HG03342 (cell line): ENCODE results near the gene EDN2.
A peak's percentile ranks its signal among the peaks of the same experiment; 100 is the strongest.

ENCODE experiments used
- ATAC-seq: cut with Tn5 transposase; IDR thresholded peaks from one replicate; pipeline ENCODE4 v1.9.1; 2021; ENCODE audit warnings: mild to moderate bottlenecking, moderate library complexity; ENCODE audit not compliant: unreplicated experiment

Gene EDN2

GRCh38 chr1:41518471-41518870, 34.0 kb upstream of the EDN2 start:
- ATAC-seq = no peak

DNA sequence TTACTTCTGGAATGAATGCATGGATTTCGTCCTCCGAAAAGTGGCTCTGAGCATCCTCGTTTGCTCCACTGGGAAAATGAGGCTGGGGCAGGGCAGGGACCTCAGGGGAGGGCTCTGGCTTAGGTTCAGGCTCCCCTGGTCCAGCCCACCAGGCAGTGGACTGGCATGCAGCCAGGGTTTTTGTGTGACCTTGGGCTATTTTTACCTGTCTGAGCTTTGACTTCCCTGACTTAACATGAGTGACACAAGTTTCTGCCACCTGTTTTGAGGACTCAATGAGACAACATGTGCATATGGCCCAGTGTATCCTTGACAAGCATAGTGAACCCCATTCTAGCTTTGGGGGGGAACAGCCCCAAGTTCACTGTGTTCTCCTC, 32.6 kb upstream of the EDN2 start:
- ATAC-seq = no peak

- peak; percentile 80 for ATAC-seq
These were observed 31.9 kb upstream of the EDN2 start for GRCh38 chr1:41516168-41517061.

- ATAC-seq = no peak
These were observed 31.3 kb upstream of the EDN2 start for GRCh38 chr1:41515778-41516167.

DNA sequence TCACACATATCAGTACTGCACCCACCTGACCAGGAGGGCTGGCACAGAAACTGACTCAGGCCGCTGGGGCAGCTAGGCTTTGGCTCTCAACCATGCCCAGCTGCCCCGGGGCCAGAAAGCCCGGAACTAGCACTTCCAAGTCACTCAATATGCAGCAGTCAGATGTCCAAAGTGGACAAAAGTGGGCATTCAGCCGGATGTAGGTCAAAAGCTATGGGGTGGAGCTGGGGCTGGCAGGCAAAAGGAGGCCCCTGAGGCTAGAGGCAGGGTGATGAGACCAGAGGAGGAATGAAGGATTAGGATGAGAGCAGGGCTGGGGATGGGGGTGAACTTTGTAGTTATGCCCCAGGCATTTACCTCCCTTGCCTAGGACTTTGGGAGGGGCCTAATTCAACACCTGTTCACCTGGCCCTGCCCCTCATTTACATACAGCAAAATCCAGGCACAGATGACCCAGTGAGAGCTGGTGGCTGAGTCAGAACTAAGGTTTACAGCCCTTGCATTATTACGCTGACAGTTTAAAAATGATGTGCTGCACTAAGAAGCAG, 30.7 kb upstream of the EDN2 start:
- no peak for ATAC-seq

DNA sequence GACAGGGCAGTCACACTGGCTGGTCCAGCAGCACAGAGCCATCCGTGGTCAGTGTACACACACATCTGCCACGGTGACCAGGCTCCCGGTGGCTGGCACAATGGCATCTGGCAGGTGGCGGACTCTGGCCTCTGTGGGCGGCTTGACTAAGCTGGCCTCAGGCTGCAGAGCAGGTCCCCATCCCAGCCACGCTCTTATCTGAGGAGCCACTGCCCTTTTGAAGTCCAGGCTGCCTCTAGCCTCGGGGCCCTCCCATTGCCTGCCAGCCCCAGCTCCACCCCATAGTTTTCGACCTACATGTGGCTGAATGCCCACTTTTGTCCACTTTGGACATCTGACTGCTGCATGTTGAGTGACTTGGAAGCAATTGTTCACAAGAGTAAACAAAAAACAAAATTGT, 29.9 kb upstream of the EDN2 start:
- no peak for ATAC-seq

- ATAC-seq = no peak
These were observed 28.9 kb upstream of the EDN2 start for GRCh38 chr1:41513383-41513735.

DNA sequence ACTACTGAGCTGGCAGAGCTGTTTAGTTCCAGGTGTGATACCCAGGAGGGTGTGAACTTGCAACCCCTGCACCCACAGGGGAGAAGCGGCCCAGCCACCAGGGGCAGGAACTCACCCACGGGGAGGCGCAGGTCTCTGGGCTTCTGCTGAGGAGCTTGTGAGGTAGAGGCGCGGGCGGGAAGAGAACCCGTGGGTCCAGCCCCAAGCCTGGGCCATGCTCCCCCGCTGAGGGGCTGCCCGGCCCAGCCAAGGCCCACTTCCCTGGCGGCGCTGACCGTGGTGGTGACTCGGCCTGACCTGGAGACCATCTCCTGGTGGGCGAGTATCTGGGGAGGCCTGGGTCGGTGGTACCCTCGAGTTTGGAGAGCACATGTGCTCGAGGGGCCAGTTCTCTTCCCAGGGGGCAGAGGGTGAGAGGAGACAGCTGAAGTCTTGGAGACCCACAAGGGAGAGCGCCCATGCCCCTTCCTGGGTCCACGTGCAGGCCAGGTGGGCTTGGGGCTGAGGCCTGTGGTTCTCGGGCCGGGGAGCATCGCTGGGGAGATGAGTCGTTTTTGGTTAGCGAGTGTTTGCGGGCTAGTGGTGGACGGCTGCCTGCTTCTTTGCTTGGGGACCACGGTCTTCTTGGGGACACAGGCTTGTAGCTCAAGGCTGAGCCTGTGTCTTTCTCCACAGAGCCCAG, 28.4 kb upstream of the EDN2 start:
- no peak for ATAC-seq

GRCh38 chr1:41511239-41511540, 26.7 kb upstream of the EDN2 start:
- no peak for ATAC-seq

GRCh38 chr1:41510531-41511238, 26.2 kb upstream of the EDN2 start:
- no peak for ATAC-seq

- no peak for ATAC-seq
These were observed 24.8 kb upstream of the EDN2 start for GRCh38 chr1:41509270-41509671.

DNA sequence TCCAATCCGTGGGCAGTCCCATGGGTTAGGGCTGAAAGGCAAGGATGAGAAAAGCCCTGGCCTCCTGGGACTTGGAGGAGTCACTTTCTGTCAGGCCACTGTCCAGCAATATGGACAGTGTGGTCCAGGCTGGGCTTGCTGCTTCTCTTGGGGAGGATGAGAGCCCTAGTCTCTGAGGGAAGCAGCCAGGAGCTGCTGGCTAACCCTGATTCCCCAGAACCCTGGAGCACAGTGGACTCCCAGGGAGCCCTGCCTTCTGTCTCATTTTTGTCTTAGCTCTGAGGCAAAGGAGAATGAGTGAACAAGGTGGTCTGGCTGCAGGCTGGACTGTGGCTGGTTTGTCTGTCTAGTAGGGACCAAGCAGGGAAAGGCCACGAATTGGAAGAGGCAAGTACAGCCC, 23.8 kb upstream of the EDN2 start:
- no peak for ATAC-seq

- no peak for ATAC-seq
These were observed 23.4 kb upstream of the EDN2 start for GRCh38 chr1:41507836-41508235.

DNA sequence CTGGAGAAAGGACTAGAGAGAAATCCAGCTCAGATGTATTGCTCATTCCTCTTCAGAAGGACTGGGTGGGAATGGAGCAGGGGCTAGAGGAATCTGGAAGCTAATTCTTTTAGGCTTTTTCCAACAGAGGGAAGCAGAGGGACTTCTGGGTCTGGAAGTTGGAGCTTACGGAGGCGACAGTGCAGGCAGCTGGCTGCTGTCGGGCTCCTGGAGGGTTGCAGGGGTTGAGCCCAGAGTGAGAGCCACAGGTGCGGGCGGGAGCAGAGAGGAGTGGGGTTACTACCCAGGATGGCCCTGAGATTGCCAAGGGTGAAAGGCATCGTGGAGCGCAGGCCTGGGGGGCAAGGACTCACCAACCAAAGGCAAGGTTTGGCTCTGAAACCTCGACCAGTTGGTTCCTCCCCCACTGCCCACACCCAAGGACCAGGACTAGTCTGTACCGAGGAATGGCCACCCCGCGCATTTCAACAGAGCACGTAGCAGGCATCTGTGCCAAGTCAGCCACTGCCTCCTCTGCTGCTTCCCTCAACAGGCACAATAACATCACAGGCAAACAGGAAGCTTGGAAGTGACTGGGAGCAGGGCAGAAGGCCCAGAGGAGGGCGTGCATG, 22.7 kb upstream of the EDN2 start:
- ATAC-seq = no peak

GRCh38 chr1:41504114-41505035, 19.9 kb upstream of the EDN2 start:
- ATAC-seq = no peak

DNA sequence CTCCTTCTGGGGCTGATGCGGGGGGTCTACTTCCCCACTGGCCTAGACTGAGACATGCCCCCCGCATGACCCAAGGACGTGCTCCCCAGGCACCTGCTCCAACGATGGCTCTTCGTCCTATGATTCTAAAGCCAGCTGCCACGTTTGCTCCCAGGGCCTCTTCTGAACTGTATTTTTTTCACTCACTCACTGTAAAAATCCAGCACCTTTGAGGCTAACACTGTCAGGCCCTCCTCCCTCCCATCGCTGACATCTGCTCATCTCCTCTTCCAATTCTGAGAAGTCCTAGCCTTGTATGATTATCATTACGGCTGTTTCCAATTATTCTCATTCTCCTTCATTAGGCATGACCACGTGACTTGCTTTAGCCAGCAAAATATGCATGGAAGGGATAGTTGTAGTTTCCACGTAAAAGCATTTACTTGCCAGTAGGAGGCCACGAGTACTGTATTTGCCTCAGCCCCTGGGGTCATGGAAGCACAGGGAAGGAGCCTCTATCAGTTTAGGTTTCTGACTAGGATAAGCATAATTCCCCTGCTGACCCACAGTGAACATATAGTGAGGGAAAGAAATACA, 19.1 kb upstream of the EDN2 start:
- ATAC-seq = no peak

DNA sequence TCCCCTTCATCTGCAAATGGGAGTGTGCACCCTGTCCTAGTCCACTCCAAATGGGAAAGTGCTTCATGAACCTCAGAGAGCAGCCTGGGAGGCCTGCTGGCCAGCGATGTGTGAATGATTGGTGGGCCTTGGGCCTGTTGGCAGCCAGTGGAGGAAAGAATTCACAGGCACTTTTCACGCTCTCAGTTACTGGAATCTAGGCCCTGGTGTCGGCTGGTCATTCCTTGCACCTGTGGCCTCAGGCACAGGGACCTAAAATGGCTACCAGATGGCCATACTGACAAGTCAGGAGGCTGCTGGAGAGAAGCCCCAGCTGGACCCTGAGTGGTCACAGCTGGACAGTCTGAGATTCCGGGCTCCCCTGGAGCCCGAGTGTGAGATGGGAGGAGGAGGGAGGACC, 18.4 kb upstream of the EDN2 start:
- ATAC-seq = no peak

DNA sequence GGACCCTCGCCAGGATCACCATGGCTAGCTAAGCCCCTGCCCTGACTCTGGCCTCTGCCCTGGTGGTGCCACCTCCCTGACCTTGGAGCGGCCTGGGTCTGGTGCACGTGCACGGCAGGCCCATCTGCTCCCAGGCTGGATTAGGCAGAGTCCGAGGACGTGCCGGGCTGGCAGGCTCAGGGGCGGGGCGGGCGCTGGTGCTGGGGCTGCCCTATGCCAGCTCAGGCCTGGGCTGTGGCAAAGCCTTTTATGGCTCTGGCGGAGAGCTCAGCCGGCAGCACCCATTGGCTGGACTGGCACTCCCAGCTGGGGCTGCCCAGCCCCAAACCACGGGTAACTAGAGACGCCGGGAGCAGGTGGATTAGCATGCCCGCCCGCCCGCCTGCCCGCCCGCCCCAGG, 17.1 kb upstream of the EDN2 start:
- ATAC-seq = no peak

GRCh38 chr1:41500781-41501518, 16.5 kb upstream of the EDN2 start:
- no peak for ATAC-seq
